Measurements from ENCODE around the gene PAM.
A peak's percentile ranks its signal among the peaks of the same experiment; 100 is the strongest.

The PAM gene

DNA sequence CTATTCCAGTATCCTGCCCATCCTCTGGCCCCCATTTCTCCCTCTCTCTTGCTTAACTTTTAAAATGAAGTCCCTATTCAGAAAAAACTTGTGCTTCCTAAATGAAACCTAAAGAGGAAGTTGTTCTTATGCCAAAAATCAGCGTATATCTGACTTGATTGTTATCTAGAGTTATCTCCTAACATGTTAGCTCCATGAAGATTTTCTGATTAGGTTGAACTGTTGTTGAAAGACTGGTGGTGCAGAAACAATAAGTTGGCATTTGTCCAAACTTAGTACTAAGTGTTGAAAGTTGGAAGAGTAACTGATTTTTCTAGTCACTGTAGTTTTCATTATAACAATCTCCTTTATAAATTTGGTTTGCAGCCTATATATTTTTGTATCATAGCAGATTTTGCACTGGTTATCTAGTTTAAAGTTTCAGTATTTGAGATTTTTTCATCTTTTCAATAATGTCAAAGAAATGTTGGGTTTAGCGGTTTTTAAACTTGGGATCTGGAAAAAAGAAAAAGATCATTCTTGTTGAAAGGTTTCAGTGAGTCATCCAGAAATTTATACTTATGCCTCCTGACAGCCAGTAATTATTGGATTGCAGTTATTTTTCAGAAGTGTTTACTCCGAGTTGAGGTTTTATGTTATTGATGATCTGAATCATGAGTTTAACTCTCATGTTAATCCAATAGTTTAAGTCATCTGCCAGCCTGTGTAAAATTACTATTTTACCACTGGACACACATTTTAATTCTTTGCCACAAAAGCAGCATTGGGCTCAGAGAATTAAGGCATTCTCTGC is 60.6 kb downstream of the PAM start:
- peaks cover 0 to 4% (median 0%) of the 10 kb centered on the region in 11 experiments; a peak in 4 of 22 replicates for H3K36me3 ChIP-seq
- H3K4me2 ChIP-seq: peak overlapping the region; percentile 37 to 76 (median 62)
- peaks cover 11 to 32% (median 21%) of the 10 kb centered on the region in 10 experiments for H3K4me1 ChIP-seq
- H3K4me3 ChIP-seq: no peak overlapping the region; a peak in 1 of 20 replicates
- H3K9me3 ChIP-seq (replicated peaks in 1 of 11): no peaks in the 10 kb centered on the region
- peak overlapping the region in 1 of 11 experiments; percentile 22; a peak in 1 of 22 replicates for H3K9ac ChIP-seq
- TF ChIP-seq Cebpa-rat (IDR thresholded peaks at IDR 0.05): no peak
- peak overlapping the region in 9 of 11 experiments; percentile 4 to 66 (median 47); a peak in 15 of 22 replicates for H3K27ac ChIP-seq
- H4K20me1 ChIP-seq: peaks cover 0 to 5% (median 0%) of the 10 kb centered on the region in 11 experiments; a peak in 4 of 22 replicates
- no peaks in the 10 kb centered on the region for H3K27me3 ChIP-seq

DNA sequence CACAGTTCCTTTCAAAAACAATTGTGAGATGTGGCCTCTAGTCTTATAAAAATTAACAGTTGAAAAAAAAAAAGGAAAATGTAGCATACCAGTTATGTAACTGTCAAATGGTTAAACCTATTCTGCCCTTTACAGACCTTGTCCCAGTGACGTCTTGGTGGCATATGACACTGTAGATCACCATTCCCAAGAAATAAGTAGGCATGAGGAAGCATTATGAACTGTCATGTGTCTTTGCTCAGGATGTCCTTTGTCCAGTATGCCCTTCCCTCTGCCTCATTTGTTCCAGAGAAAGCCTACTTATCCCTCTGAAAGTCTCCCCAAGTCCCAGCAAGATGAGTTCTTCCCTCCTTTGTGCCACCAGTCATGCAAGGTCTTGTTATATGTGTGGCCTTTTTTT is 63.2 kb downstream of the PAM start:
- no peak overlapping the region for H3K27ac ChIP-seq
- H3K9me3 ChIP-seq (replicated peaks in 1 of 11): no peaks in the 10 kb centered on the region
- H3K27me3 ChIP-seq: no peaks in the 10 kb centered on the region
- peaks cover 0 to 6% (median 0%) of the 10 kb centered on the region in 11 experiments; a peak in 1 of 22 replicates for H3K36me3 ChIP-seq
- no peak overlapping the region for H3K4me3 ChIP-seq
- H3K9ac ChIP-seq: no peak overlapping the region
- peaks cover 11 to 32% (median 21%) of the 10 kb centered on the region in 10 experiments for H3K4me1 ChIP-seq
- H4K20me1 ChIP-seq: peaks cover 0 to 5% (median 0%) of the 10 kb centered on the region in 11 experiments; a peak in 4 of 22 replicates
- no peak for TF ChIP-seq Cebpa-rat (IDR thresholded peaks at IDR 0.05)
- H3K4me2 ChIP-seq: no peak overlapping the region

DNA sequence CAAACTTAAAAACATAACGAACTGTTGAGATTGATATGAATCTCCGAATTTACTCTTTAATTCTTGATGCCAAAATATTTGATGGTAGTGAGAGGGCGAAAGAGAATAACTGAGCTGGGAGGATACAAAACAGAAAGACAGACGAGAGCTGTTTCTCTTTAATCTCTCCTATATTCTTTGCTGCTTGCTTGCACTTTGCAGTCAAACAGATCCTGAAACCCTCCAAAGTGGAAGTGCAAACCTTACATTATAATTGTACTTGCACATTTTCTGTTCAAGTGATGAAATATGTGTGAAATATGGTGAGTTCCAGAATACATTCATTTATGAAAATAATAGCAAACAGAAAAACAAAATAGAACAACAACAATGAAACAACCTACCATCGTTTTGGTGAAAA is 63.8 kb downstream of the PAM start:
- peaks cover 0 to 5% (median 0%) of the 10 kb centered on the region in 11 experiments; a peak in 4 of 22 replicates for H4K20me1 ChIP-seq
- H3K36me3 ChIP-seq: peaks cover 0 to 6% (median 0%) of the 10 kb centered on the region in 11 experiments; a peak in 1 of 22 replicates
- no peak overlapping the region for H3K9ac ChIP-seq
- no peaks in the 10 kb centered on the region for H3K9me3 ChIP-seq (replicated peaks in 1 of 11)
- no peak for TF ChIP-seq Cebpa-rat (IDR thresholded peaks at IDR 0.05)
- H3K4me2 ChIP-seq: no peak overlapping the region
- H3K27me3 ChIP-seq: no peaks in the 10 kb centered on the region
- no peak overlapping the region for H3K27ac ChIP-seq
- peaks cover 11 to 28% (median 21%) of the 10 kb centered on the region in 10 experiments for H3K4me1 ChIP-seq
- no peak overlapping the region for H3K4me3 ChIP-seq

DNA sequence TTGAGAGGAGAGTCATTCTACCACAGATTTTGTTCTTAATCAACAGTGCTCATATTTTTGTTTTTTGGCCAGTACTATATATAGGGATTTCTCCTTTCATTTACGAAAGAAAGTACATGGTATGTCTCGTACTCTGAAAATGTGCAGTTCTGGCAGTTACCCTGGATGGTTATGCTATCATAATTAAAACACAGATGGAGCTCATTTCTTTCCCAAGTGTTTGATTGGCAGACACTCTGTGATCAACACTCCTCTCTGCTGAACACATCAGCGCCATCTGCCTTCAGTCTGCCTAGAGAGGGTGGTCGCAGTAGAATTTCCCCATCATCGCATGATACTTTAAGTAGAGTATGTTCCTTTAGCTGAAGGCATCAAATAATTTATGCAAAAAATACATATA is 64.5 kb downstream of the PAM start:
- H3K4me2 ChIP-seq: no peak overlapping the region
- H3K36me3 ChIP-seq: peaks cover 0 to 6% (median 0%) of the 10 kb centered on the region in 11 experiments; a peak in 1 of 22 replicates
- H3K9me3 ChIP-seq (replicated peaks in 1 of 11): no peaks in the 10 kb centered on the region
- TF ChIP-seq Cebpa-rat (IDR thresholded peaks at IDR 0.05): no peak
- no peak overlapping the region for H3K9ac ChIP-seq
- H3K27ac ChIP-seq: no peak overlapping the region
- no peak overlapping the region for H3K4me3 ChIP-seq
- H3K27me3 ChIP-seq: no peaks in the 10 kb centered on the region
- H3K4me1 ChIP-seq: peaks cover 10 to 26% (median 18%) of the 10 kb centered on the region in 10 experiments
- peaks cover 0 to 5% (median 0%) of the 10 kb centered on the region in 11 experiments; a peak in 4 of 22 replicates for H4K20me1 ChIP-seq

DNA sequence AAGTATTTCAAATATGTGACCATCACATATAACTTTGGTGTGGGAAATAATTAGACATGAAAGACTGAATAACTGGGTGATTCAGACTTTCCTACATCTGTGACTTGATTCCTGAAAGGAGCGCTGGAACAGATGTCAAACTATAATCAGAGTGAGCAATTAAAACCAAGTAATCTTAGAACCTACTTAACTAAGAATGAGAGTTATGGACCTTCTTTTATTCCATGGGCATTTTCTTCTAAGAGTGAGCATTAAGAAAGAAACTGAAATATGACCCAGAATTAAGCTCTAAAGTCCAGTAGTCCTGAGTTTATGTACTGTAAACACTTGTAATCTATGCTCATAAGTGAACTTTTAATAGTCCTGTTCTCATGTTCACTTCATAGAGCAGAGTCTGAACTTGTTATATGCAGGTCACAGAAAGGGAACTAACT is 68.4 kb downstream of the PAM start:
- H3K4me2 ChIP-seq: no peak overlapping the region
- peaks cover 0 to under 1% (median 0%) of the 10 kb centered on the region in 11 experiments; a peak in 2 of 22 replicates for H4K20me1 ChIP-seq
- no peak for TF ChIP-seq Cebpa-rat (IDR thresholded peaks at IDR 0.05)
- no peak overlapping the region for H3K27ac ChIP-seq
- no peak overlapping the region for H3K4me3 ChIP-seq
- peaks cover 0 to 6% (median 0%) of the 10 kb centered on the region in 11 experiments; a peak in 5 of 22 replicates for H3K36me3 ChIP-seq
- H3K4me1 ChIP-seq: peaks cover 0 to 5% (median 0%) of the 10 kb centered on the region in 10 experiments; a peak in 3 of 20 replicates
- no peaks in the 10 kb centered on the region for H3K27me3 ChIP-seq
- no peak overlapping the region for H3K9ac ChIP-seq
- H3K9me3 ChIP-seq (replicated peaks in 1 of 11): peaks cover 0 to 6% (median 0%) of the 10 kb centered on the region in 11 experiments; a peak in 4 of 22 replicates

DNA sequence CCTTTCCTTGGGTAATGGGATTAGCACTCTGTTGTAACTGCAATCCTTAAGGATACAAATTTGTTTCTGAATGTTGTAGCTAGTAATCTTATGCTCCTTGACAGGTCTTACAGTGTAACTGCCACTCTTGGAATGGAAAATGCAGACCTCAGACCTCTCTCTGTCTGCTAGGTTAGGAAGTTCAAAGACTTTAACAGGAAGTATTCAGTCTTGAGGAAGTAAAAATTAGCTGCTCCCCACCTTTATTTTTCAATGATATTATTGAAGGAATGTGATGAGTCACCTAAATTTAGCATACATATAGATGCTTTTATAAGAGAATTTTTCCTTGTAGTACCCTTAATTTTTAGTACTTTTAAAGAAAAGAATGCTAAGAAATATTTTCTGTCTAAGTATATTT is 71.5 kb downstream of the PAM start:
- Histone ChIP-seq H3K36me3 (peaks cover 0 to 11% (median 0%) of the 10 kb centered on the region in 11 experiments; a peak in 5 of 22 replicates), H3K4me2 (no peak overlapping the region), H3K27ac (no peak overlapping the region), H3K27me3 (no peaks in the 10 kb centered on the region), H3K9ac (no peak overlapping the region), H3K4me3 (no peak overlapping the region), H4K20me1 (no peaks in the 10 kb centered on the region), H3K4me1 (peaks cover 0 to 5% (median 0%) of the 10 kb centered on the region in 10 experiments; a peak in 3 of 20 replicates), H3K9me3 (replicated peaks in 1 of 11) (peaks cover 0 to 8% (median 0%) of the 10 kb centered on the region in 11 experiments; a peak in 4 of 22 replicates)
- no peak for TF ChIP-seq Cebpa-rat (IDR thresholded peaks at IDR 0.05)

DNA sequence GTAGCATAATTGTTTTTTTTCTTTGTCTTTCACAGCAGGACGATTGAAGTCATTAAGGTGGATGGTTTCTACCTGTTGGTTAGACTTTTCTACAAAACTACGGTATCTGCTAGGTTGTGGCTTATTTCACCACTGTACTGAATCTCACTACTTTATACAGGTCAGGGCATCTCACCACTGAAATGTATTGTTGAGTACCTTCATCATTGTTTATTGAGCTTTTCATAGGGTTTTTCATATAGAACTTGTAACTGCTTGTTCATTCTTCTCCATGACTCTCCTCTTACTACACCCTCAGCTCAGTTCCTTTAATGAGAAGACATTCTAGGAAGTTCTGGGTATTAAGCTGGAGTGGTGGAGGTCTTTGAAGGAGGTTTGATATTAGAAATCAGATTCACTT is 75.1 kb downstream of the PAM start:
- H3K4me3 ChIP-seq: no peak overlapping the region
- H3K4me1 ChIP-seq: peaks cover 0 to 23% (median 12%) of the 10 kb centered on the region in 10 experiments; a peak in 18 of 20 replicates
- TF ChIP-seq Cebpa-rat (IDR thresholded peaks at IDR 0.05): no peak
- H4K20me1 ChIP-seq: no peaks in the 10 kb centered on the region
- no peak overlapping the region for H3K9ac ChIP-seq
- H3K27me3 ChIP-seq: no peaks in the 10 kb centered on the region
- no peak overlapping the region for H3K27ac ChIP-seq
- no peak overlapping the region for H3K4me2 ChIP-seq
- H3K9me3 ChIP-seq (replicated peaks in 1 of 11): peaks cover 0 to 8% (median 0%) of the 10 kb centered on the region in 11 experiments; a peak in 4 of 22 replicates
- peaks cover 0 to 11% (median 0%) of the 10 kb centered on the region in 11 experiments; a peak in 5 of 22 replicates for H3K36me3 ChIP-seq

DNA sequence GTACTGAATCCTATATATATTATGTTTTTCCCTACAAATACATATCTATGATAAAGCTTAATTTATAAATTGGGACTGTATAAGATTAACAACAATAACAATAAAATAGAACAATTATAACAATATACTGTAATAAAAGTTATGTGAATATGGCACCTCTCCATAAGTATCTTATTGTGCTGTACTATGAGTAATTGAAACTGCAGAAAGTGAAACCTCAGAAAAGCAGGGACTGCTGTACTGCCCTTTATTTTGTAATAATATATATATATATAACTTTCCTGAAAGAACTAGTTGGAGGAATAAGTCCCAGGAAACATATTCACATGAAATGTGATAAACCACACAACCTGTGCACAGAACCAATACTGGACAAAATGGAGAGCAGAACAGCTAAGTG is 77.3 kb downstream of the PAM start:
- no peaks in the 10 kb centered on the region for H3K27me3 ChIP-seq
- no peak for TF ChIP-seq Cebpa-rat (IDR thresholded peaks at IDR 0.05)
- no peak overlapping the region for H3K4me3 ChIP-seq
- no peak overlapping the region for H3K4me2 ChIP-seq
- no peak overlapping the region for H3K9ac ChIP-seq
- H4K20me1 ChIP-seq: no peaks in the 10 kb centered on the region; a peak in 2 of 22 replicates
- peaks cover 0 to 8% (median 0%) of the 10 kb centered on the region in 11 experiments; a peak in 4 of 22 replicates for H3K9me3 ChIP-seq (replicated peaks in 1 of 11)
- no peak overlapping the region for H3K27ac ChIP-seq
- H3K4me1 ChIP-seq: peaks cover 0 to 33% (median 19%) of the 10 kb centered on the region in 10 experiments; a peak in 17 of 20 replicates
- peaks cover 0 to 11% (median 0%) of the 10 kb centered on the region in 11 experiments; a peak in 5 of 22 replicates for H3K36me3 ChIP-seq

DNA sequence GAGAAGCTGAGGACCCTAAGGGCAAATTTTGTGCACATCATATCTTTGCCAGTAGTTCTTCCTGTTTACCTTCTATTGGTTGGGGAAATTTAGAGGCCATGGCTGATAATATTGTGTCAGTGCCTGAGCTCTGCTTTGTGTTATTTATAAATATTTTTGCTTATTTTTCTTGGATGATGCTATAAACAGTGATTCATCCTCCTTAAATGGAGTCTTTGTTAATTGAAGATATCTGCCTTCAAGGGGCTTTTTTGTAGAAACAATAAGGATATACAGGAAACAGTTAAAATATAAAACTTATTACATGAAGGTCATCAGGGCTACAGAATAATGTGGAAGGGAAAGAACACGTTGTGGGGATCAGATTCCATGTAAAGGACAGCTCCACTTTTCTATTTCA is 78.0 kb downstream of the PAM start:
- Histone ChIP-seq H3K4me3 (no peak overlapping the region), H3K4me2 (peak overlapping the region in 1 of 11 experiments; percentile 30; a peak in 4 of 22 replicates), H3K27me3 (no peaks in the 10 kb centered on the region), H3K36me3 (peaks cover 0 to 8% (median 0%) of the 10 kb centered on the region in 11 experiments; a peak in 5 of 22 replicates), H3K4me1 (peaks cover 0 to 33% (median 19%) of the 10 kb centered on the region in 10 experiments; a peak in 17 of 20 replicates), H3K27ac (no peak overlapping the region), H4K20me1 (no peaks in the 10 kb centered on the region; a peak in 2 of 22 replicates), H3K9me3 (replicated peaks in 1 of 11) (peaks cover 0 to 5% (median 0%) of the 10 kb centered on the region in 11 experiments; a peak in 4 of 22 replicates), H3K9ac (no peak overlapping the region)
- no peak for TF ChIP-seq Cebpa-rat (IDR thresholded peaks at IDR 0.05)

All from BLaER1 treated with 17β-estradiol and CSF1 and Interleukin-3, amounts not matched to agents 10 nM and 100 nM (cell line).